B cell (primary cell): ENCODE results near the gene VWA1.
"Not testable (repeated sequence)": the region's sequence is repeated elsewhere in the genome, so short reads cannot be mapped to it uniquely, and the experiment has no call there.

ENCODE experiments used
- CTCF ChIP-seq: fragments of 200-600 bp; IDR thresholded peaks from one replicate; pipeline ENCODE4 v1.8.0; 2022; ENCODE audit warnings: antibody characterized with exemption, mild to moderate bottlenecking
- EZH2 ChIP-seq: IDR thresholded peaks from 2 replicates; pipeline ENCODE4 v1.6.1; 2012; ENCODE audit warnings: borderline replicate concordance, low read depth, mild to moderate bottlenecking, moderate library complexity, low read length; ENCODE audit not compliant: insufficient read depth, poor library complexity, severe bottlenecking

- not testable (repeated sequence) for TF ChIP-seq CTCF, EZH2
Measured at GRCh38 chr1:1450616-1451015, 15.1 kb downstream of the VWA1 start.
